ENCODE results near the gene CUX1. TPM values are rescaled to one million over a fixed set of nuclear protein-coding genes. Genes with fewer than 3 reads are reported as not detected.

Gene CUX1
- total RNA-seq, 1 donor from 2014 or later = 50.6 TPM

- no peaks in the 10 kb centered on the region for H3K27me3 ChIP-seq (ENCODE audit: insufficient read depth, low read length)
- no peak overlapping the region for H3K4me2 ChIP-seq (ENCODE audit: low read length)
- Mint-ChIP-seq H3K4me1 (ENCODE audit: low read depth, unreplicated experiment) (peaks cover 18% of the 10 kb centered on the region), H3K27ac (ENCODE audit: unreplicated experiment) (no peak overlapping the region), H3K9me3 (ENCODE audit: unreplicated experiment) (no peaks in the 10 kb centered on the region), H3K36me3 (ENCODE audit: low read depth, unreplicated experiment) (peaks cover 4% of the 10 kb centered on the region), H3K27me3 (ENCODE audit: low read depth, unreplicated experiment) (no peaks in the 10 kb centered on the region), H3K4me3 (ENCODE audit: unreplicated experiment) (no peak overlapping the region)
- DNase-seq (ENCODE audit: low read depth) = no peak
- no peak for FAIRE-seq
- no peak overlapping the region for H3K4me3 ChIP-seq (ENCODE audit: insufficient read depth, low read depth, low read length)
- H3K9me3 ChIP-seq (ENCODE audit: insufficient read depth, low read depth, low read length) = no peaks in the 10 kb centered on the region
- H3K36me3 ChIP-seq (ENCODE audit: insufficient read depth, low read length) = no peaks in the 10 kb centered on the region
- H3K27ac ChIP-seq (ENCODE audit: low read depth, low read length) = no peak overlapping the region
- no peak overlapping the region for H3K9ac ChIP-seq (ENCODE audit: low read length)
- no peak overlapping the region for H2AFZ ChIP-seq (ENCODE audit: low read depth, low read length)
- TF ChIP-seq CTCF (IDR thresholded peaks at IDR 0.05; ENCODE audit: insufficient read depth, low read depth, low read length) (no peak), EZH2 (IDR thresholded peaks at IDR 0.05; ENCODE audit: insufficient read depth, low read length) (no peak)
- H3K79me2 ChIP-seq (ENCODE audit: insufficient read depth, low read length) = peaks cover 88% of the 10 kb centered on the region
- H4K20me1 ChIP-seq (ENCODE audit: insufficient read depth, low read length) = peaks cover 87% of the 10 kb centered on the region
- H3K4me1 ChIP-seq (ENCODE audit: insufficient read depth, low read length) = peaks cover 7% of the 10 kb centered on the region
These were observed 36.3 kb downstream of the CUX1 start for GRCh38 chr7:101853684-101854083.

GRCh38 chr7:101854084-101854865 lies 36.8 kb downstream of the CUX1 start:
- Mint-ChIP-seq H3K9me3 (ENCODE audit: unreplicated experiment) (no peaks in the 10 kb centered on the region), H3K4me3 (ENCODE audit: unreplicated experiment) (no peak overlapping the region), H3K27ac (ENCODE audit: unreplicated experiment) (no peak overlapping the region), H3K36me3 (ENCODE audit: low read depth, unreplicated experiment) (peaks cover 4% of the 10 kb centered on the region), H3K4me1 (ENCODE audit: low read depth, unreplicated experiment) (peaks cover 18% of the 10 kb centered on the region), H3K27me3 (ENCODE audit: low read depth, unreplicated experiment) (no peaks in the 10 kb centered on the region)
- FAIRE-seq (no peak), DNase-seq (ENCODE audit: low read depth) (no peak)
- H3K4me1 ChIP-seq (ENCODE audit: insufficient read depth, low read length) = peaks cover 7% of the 10 kb centered on the region
- H4K20me1 ChIP-seq (ENCODE audit: insufficient read depth, low read length) = peaks cover 87% of the 10 kb centered on the region
- TF ChIP-seq EZH2 (IDR thresholded peaks at IDR 0.05; ENCODE audit: insufficient read depth, low read length) = no peak
- no peak for TF ChIP-seq CTCF (IDR thresholded peaks at IDR 0.05; ENCODE audit: insufficient read depth, low read depth, low read length)
- no peak overlapping the region for H3K4me2 ChIP-seq (ENCODE audit: low read length)
- peaks cover 88% of the 10 kb centered on the region for H3K79me2 ChIP-seq (ENCODE audit: insufficient read depth, low read length)
- no peaks in the 10 kb centered on the region for H3K27me3 ChIP-seq (ENCODE audit: insufficient read depth, low read length)
- no peak overlapping the region for H3K9ac ChIP-seq (ENCODE audit: low read length)
- H3K36me3 ChIP-seq (ENCODE audit: insufficient read depth, low read length) = no peaks in the 10 kb centered on the region
- no peak overlapping the region for H3K4me3 ChIP-seq (ENCODE audit: insufficient read depth, low read depth, low read length)
- no peaks in the 10 kb centered on the region for H3K9me3 ChIP-seq (ENCODE audit: insufficient read depth, low read depth, low read length)
- H3K27ac ChIP-seq (ENCODE audit: low read depth, low read length) = no peak overlapping the region
- no peak overlapping the region for H2AFZ ChIP-seq (ENCODE audit: low read depth, low read length)

Data from astrocyte (in vitro differentiated cells and primary cell).